Parathyroid adenoma (tissue), 2 donors: ENCODE measurements around the gene PCNT.

Experiments
- H2AFZ ChIP-seq: fragments of 300-600 bp; sonication (generic); one replicate; pipeline ENCODE4 v1.7.0; 2017; ENCODE audit warnings: antibody characterized with exemption, mild to moderate bottlenecking
- H3K27ac ChIP-seq: fragments of 300-600 bp; sonication (generic); one replicate; pipeline ENCODE4 v1.7.0; 2017
- H3K27me3 ChIP-seq: fragments of 300-600 bp; sonication (generic); one replicate; pipeline ENCODE4 v1.7.0; 2017; ENCODE audit warnings: low read length; ENCODE audit not compliant: control insufficient read depth, insufficient read depth
- H3K36me3 ChIP-seq: fragments of 300-600 bp; sonication (generic); one replicate; pipeline ENCODE4 v1.7.0; 2017; ENCODE audit warnings: low read length; ENCODE audit not compliant: control insufficient read depth, insufficient read depth
- H3K4me1 ChIP-seq: fragments of 300-600 bp; sonication (generic); one replicate; pipeline ENCODE4 v1.7.0; 2017; ENCODE audit warnings: control low read depth
- H3K4me2 ChIP-seq: fragments of 300-600 bp; sonication (generic); one replicate; pipeline ENCODE4 v1.7.0; 2017; ENCODE audit warnings: low read length
- H3K4me3 ChIP-seq: fragments of 300-600 bp; sonication (generic); one replicate; pipeline ENCODE4 v1.7.0; 2017; ENCODE audit warnings: low read depth, low read length
- H3K79me2 ChIP-seq: fragments of 300-600 bp; sonication (generic); one replicate; pipeline ENCODE4 v1.7.0; 2017; ENCODE audit warnings: control low read depth
- H3K9ac ChIP-seq: fragments of 300-600 bp; sonication (generic); one replicate; pipeline ENCODE4 v1.7.0; 2017; ENCODE audit warnings: mild to moderate bottlenecking
- H3K9me3 ChIP-seq: fragments of 300-600 bp; sonication (generic); one replicate; pipeline ENCODE4 v1.7.0; 2017; ENCODE audit warnings: low read length; ENCODE audit not compliant: control insufficient read depth
- TF ChIP-seq, protein P1 (sequence below): fragments of 300-600 bp; sonication (generic); IDR thresholded peaks from one replicate; pipeline ENCODE4 v1.7.0; 2017; ENCODE audit warnings: antibody characterized with exemption, mild to moderate bottlenecking
- donor health status: primary hyperparathyroidism.

Gene PCNT

GRCh38 chr21:46362946-46363345, 39.0 kb downstream of the PCNT start:
- H3K27me3 ChIP-seq = no peaks in the 10 kb centered on the region
- peaks cover 3% of the 10 kb centered on the region for H3K79me2 ChIP-seq
- no peak overlapping the region for H2AFZ ChIP-seq
- no peak overlapping the region for H3K9ac ChIP-seq
- H3K4me3 ChIP-seq = no peak overlapping the region
- H3K36me3 ChIP-seq = no peaks in the 10 kb centered on the region
- H3K27ac ChIP-seq = no peak overlapping the region
- TF ChIP-seq, protein P1, sequence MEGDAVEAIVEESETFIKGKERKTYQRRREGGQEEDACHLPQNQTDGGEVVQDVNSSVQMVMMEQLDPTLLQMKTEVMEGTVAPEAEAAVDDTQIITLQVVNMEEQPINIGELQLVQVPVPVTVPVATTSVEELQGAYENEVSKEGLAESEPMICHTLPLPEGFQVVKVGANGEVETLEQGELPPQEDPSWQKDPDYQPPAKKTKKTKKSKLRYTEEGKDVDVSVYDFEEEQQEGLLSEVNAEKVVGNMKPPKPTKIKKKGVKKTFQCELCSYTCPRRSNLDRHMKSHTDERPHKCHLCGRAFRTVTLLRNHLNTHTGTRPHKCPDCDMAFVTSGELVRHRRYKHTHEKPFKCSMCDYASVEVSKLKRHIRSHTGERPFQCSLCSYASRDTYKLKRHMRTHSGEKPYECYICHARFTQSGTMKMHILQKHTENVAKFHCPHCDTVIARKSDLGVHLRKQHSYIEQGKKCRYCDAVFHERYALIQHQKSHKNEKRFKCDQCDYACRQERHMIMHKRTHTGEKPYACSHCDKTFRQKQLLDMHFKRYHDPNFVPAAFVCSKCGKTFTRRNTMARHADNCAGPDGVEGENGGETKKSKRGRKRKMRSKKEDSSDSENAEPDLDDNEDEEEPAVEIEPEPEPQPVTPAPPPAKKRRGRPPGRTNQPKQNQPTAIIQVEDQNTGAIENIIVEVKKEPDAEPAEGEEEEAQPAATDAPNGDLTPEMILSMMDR = no peak
- no peak overlapping the region for H3K4me2 ChIP-seq
- no peaks in the 10 kb centered on the region for H3K4me1 ChIP-seq
- H3K9me3 ChIP-seq = no peaks in the 10 kb centered on the region

GRCh38 chr21:46363698-46364097, 39.7 kb downstream of the PCNT start:
- Histone ChIP-seq H3K9ac (no peak overlapping the region), H3K27me3 (no peaks in the 10 kb centered on the region), H3K79me2 (peaks cover 3% of the 10 kb centered on the region), H2AFZ (no peak overlapping the region), H3K36me3 (no peaks in the 10 kb centered on the region), H3K27ac (no peak overlapping the region), H3K9me3 (no peaks in the 10 kb centered on the region), H3K4me3 (no peak overlapping the region), H3K4me2 (no peak overlapping the region), H3K4me1 (no peaks in the 10 kb centered on the region)
- TF ChIP-seq, protein P1 = no peak

DNA sequence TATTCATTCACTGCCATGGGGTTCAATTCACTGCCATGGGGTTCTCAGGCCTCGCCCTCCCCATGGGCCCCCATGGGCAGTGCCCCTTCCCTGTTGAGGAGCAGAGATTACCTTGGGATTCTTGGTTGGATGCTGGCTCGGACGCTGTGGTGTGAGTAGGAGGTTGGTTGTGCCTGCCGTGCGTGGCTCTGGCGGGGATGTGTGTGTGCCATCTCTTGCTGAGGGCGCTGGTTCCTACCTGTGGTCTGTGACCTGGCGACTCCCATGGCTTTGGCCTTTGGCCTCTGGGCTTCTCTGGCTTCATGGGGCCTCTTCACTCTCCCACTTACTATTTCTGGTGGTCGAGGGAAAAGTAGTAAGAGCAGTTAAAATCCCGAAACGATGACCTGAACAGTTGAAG, 42.1 kb downstream of the PCNT start:
- no peak overlapping the region for H3K27ac ChIP-seq
- H3K36me3 ChIP-seq = no peaks in the 10 kb centered on the region
- peaks cover 8% of the 10 kb centered on the region for H3K79me2 ChIP-seq
- H3K4me1 ChIP-seq = no peaks in the 10 kb centered on the region
- no peak overlapping the region for H3K9ac ChIP-seq
- TF ChIP-seq, protein P1 = no peak
- H3K9me3 ChIP-seq = no peaks in the 10 kb centered on the region
- no peak overlapping the region for H2AFZ ChIP-seq
- no peaks in the 10 kb centered on the region for H3K27me3 ChIP-seq
- no peak overlapping the region for H3K4me3 ChIP-seq
- H3K4me2 ChIP-seq = no peak overlapping the region

- Histone ChIP-seq H3K9ac (no peak overlapping the region), H2AFZ (no peak overlapping the region), H3K9me3 (no peaks in the 10 kb centered on the region), H3K4me2 (no peak overlapping the region), H3K4me1 (no peaks in the 10 kb centered on the region), H3K36me3 (no peaks in the 10 kb centered on the region), H3K27ac (no peak overlapping the region), H3K4me3 (no peak overlapping the region), H3K79me2 (peaks cover 8% of the 10 kb centered on the region), H3K27me3 (no peaks in the 10 kb centered on the region)
- TF ChIP-seq, protein P1 = no peak
These were observed 42.6 kb downstream of the PCNT start for GRCh38 chr21:46366561-46366960.

GRCh38 chr21:46366966-46367365, 43.0 kb downstream of the PCNT start:
- Histone ChIP-seq H3K27ac (no peak overlapping the region), H3K4me2 (no peak overlapping the region), H3K36me3 (no peaks in the 10 kb centered on the region), H3K4me1 (no peaks in the 10 kb centered on the region), H3K4me3 (no peak overlapping the region), H3K9me3 (no peaks in the 10 kb centered on the region), H2AFZ (no peak overlapping the region), H3K79me2 (peaks cover 8% of the 10 kb centered on the region), H3K9ac (no peak overlapping the region), H3K27me3 (no peaks in the 10 kb centered on the region)
- TF ChIP-seq, protein P1 = no peak
